DND-41 (cell line): Measurements from ENCODE around the gene CCNY.
A peak's percentile ranks its signal among the peaks of the same experiment; 100 is the strongest.

Experiments used
- ATAC-seq: fragments of 200-7000 bp; cut with Tn5 transposase; 3 replicates; pipeline ENCODE4 v1.9.1; 2021; ENCODE audit warnings: low read depth; ENCODE audit not compliant: insufficient read depth
- DNase-seq: peaks from one replicate; pipeline ENCODE4 v3.0.0-alpha.2; 2020
- H2AFZ ChIP-seq: 2 replicates; pipeline ENCODE4 v1.6.0; 2012; ENCODE audit warnings: low read depth, low read length
- H3K27ac ChIP-seq: 2 replicates; pipeline ENCODE4 v1.5.1; 2012; ENCODE audit warnings: low read length, inconsistent platforms
- H3K27me3 ChIP-seq: fragments of 200-600 bp; sonication (generic); 2 replicates; pipeline ENCODE4 v1.6.0; 2012; ENCODE audit warnings: low read length, mild to moderate bottlenecking, inconsistent platforms; ENCODE audit not compliant: insufficient read depth, poor library complexity
- H3K36me3 ChIP-seq: 2 replicates; pipeline ENCODE4 v1.5.1; 2012; ENCODE audit warnings: low read length, inconsistent platforms; ENCODE audit not compliant: insufficient read depth
- H3K4me1 ChIP-seq: 2 replicates; pipeline ENCODE4 v1.5.1; 2012; ENCODE audit warnings: mild to moderate bottlenecking, low read length; ENCODE audit not compliant: insufficient read depth
- H3K4me2 ChIP-seq: 2 replicates; pipeline ENCODE4 v1.6.0; 2012; ENCODE audit warnings: mild to moderate bottlenecking, moderate library complexity, low read length, inconsistent platforms; ENCODE audit not compliant: insufficient read depth
- H3K4me3 ChIP-seq, 2 experiments: fragments of 200-600 bp in 1 of 2; shearing (Covaris generic) in 1 of 2; 2 replicates each; pipeline ENCODE4 v1.5.1; 2012 to 2016; ENCODE audit warnings: inconsistent platforms in 2 of 2, low read length in 2 of 2, mild to moderate bottlenecking in 2 of 2, low read depth in 1 of 2, moderate library complexity in 1 of 2
- H3K79me2 ChIP-seq: 2 replicates; pipeline ENCODE4 v1.6.0; 2012; ENCODE audit warnings: low read length, inconsistent platforms; ENCODE audit not compliant: insufficient read depth
- H3K9ac ChIP-seq: 2 replicates; pipeline ENCODE4 v1.6.0; 2012; ENCODE audit warnings: low read depth, mild to moderate bottlenecking, inconsistent platforms, low read length, moderate library complexity
- H3K9me3 ChIP-seq: 2 replicates; pipeline ENCODE4 v1.5.1; 2012; ENCODE audit warnings: low read length, moderate library complexity, mild to moderate bottlenecking, inconsistent platforms; ENCODE audit not compliant: insufficient read depth, severe bottlenecking
- H4K20me1 ChIP-seq: 2 replicates; pipeline ENCODE4 v1.6.0; 2012; ENCODE audit warnings: low read length; ENCODE audit not compliant: insufficient read depth
- EZH2 ChIP-seq: IDR thresholded peaks from 3 replicates; pipeline ENCODE4 v1.6.1; 2012; ENCODE audit warnings: borderline replicate concordance, low read depth, mild to moderate bottlenecking, moderate library complexity, low read length, inconsistent platforms; ENCODE audit not compliant: severe bottlenecking
- TF ChIP-seq, protein P1 (sequence below): IDR thresholded peaks from 2 replicates; pipeline ENCODE4 v1.5.1; 2012; ENCODE audit warnings: borderline replicate concordance, low read length, moderate library complexity, mild to moderate bottlenecking; ENCODE audit not compliant: poor library complexity, severe bottlenecking; ENCODE audit errors: extremely low read depth

The CCNY gene

DNA sequence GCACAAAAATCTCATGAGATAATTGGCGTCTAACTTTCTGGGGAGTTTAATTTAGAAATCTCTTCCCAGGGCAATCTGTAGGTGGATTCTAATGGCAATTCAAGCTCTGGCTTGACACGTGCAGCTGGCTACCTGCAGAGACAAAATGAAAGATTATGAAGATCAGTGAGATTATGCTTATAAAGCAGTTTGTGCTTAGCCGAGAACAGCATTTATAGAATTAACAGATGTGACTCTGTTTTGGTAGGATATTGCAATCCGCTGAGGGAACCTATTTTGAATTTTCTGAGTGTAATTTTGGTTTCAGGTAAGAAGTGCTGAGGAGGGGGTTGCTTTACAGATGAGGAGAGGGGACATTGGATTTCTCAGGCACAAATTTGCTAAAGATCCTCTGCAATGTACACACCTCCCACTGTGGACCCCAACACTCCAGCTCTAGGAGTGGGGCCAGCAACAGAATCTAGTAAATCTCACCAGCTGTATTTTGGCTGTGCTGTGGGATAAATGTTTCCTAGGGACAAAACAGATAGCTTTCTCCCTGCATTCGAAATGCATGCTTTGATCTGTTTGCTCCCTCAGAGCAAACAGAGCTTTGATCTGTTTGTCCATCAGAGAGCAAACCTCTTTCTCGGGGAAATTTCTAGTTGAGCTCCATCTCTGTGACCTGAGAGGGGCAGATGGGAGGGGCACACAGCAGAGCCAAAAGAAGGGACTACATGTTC, 276.2 kb downstream of the CCNY start:
- H3K36me3 ChIP-seq, result no peaks in the 10 kb centered on the region
- no peak for DNase-seq
- peaks cover 15% of the 10 kb centered on the region for H3K27me3 ChIP-seq
- H4K20me1 ChIP-seq, result no peaks in the 10 kb centered on the region
- TF ChIP-seq, protein P1, sequence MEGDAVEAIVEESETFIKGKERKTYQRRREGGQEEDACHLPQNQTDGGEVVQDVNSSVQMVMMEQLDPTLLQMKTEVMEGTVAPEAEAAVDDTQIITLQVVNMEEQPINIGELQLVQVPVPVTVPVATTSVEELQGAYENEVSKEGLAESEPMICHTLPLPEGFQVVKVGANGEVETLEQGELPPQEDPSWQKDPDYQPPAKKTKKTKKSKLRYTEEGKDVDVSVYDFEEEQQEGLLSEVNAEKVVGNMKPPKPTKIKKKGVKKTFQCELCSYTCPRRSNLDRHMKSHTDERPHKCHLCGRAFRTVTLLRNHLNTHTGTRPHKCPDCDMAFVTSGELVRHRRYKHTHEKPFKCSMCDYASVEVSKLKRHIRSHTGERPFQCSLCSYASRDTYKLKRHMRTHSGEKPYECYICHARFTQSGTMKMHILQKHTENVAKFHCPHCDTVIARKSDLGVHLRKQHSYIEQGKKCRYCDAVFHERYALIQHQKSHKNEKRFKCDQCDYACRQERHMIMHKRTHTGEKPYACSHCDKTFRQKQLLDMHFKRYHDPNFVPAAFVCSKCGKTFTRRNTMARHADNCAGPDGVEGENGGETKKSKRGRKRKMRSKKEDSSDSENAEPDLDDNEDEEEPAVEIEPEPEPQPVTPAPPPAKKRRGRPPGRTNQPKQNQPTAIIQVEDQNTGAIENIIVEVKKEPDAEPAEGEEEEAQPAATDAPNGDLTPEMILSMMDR, result no peak
- TF ChIP-seq EZH2, result no peak
- H3K4me1 ChIP-seq, result no peaks in the 10 kb centered on the region
- no peak overlapping the region for H3K4me2 ChIP-seq
- H3K27ac ChIP-seq, result no peak overlapping the region
- no peak overlapping the region for H2AFZ ChIP-seq
- no peaks in the 10 kb centered on the region for H3K79me2 ChIP-seq
- no peak overlapping the region for H3K4me3 ChIP-seq
- ATAC-seq, result no peak
- no peak overlapping the region for H3K9ac ChIP-seq
- no peaks in the 10 kb centered on the region for H3K9me3 ChIP-seq

DNA sequence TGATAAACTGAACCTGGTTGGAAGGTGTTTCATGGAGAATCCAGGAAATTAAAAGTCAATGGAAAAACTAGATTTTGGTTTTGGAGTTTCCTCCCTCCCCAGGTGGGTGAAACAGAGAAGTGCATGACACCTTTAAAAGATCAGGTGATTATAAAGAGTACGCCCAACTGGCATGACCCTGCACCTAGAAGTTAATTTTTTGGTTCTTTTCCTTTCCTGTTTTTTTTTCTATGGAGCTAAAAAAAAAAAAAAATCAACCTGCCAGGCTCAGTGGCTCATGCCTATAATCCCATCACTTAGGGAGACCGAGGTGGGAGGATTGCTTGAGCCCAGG, 276.8 kb downstream of the CCNY start:
- H3K27ac ChIP-seq, result no peak overlapping the region
- no peaks in the 10 kb centered on the region for H3K36me3 ChIP-seq
- no peaks in the 10 kb centered on the region for H4K20me1 ChIP-seq
- H3K4me3 ChIP-seq, result no peak overlapping the region
- no peak overlapping the region for H2AFZ ChIP-seq
- DNase-seq (no peak), ATAC-seq (no peak)
- TF ChIP-seq EZH2, result no peak
- TF ChIP-seq, protein P1, result no peak
- H3K79me2 ChIP-seq, result no peaks in the 10 kb centered on the region
- H3K4me2 ChIP-seq, result no peak overlapping the region
- peaks cover 15% of the 10 kb centered on the region for H3K27me3 ChIP-seq
- H3K9ac ChIP-seq, result no peak overlapping the region
- H3K4me1 ChIP-seq, result no peaks in the 10 kb centered on the region
- no peaks in the 10 kb centered on the region for H3K9me3 ChIP-seq

DNA sequence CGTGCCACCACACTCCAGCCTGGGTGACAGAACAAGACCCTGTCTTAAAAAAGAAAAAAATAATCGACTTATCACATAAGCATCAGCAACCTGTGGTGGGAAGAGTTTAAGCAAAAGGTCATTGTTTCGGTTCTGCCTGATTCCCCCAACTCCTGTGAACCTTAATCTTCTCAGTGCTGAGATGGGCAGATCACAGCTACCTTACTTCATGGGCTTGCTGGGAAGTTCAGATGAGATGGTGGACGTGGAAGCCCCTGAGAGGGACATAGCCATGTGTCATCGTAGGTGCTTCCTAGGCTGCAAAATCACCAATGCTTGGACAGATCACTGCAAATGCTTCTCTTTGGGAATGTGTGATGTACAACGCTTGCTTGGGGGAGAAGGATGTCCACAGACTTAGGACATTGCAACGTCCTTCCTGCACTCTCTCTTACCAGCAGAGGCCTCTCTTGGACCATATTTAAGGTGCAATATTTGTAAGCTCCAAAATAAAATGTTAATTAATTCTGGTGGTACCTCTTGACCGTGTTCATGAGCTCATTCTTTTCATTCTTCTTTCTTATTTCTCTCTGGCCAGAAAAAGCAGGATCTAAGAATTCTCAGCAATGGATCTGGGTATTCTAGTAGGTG, 277.4 kb downstream of the CCNY start:
- ATAC-seq (no peak), DNase-seq (no peak)
- Histone ChIP-seq H2AFZ (no peak overlapping the region), H3K36me3 (no peaks in the 10 kb centered on the region), H3K4me2 (no peak overlapping the region), H3K9me3 (no peaks in the 10 kb centered on the region), H3K79me2 (no peaks in the 10 kb centered on the region), H3K27me3 (peaks cover 15% of the 10 kb centered on the region), H3K4me3 (no peak overlapping the region), H4K20me1 (no peaks in the 10 kb centered on the region), H3K27ac (no peak overlapping the region), H3K4me1 (no peaks in the 10 kb centered on the region), H3K9ac (no peak overlapping the region)
- no peak for TF ChIP-seq EZH2
- TF ChIP-seq, protein P1, result peak; percentile 43
